VCaP (cell line): ENCODE data around the gene GNLY.

Experiments
- H3K27ac ChIP-seq: fragments of 450-650 bp; 2 replicates; pipeline ENCODE4 v1.5.1; 2017
- TF ChIP-seq, protein P1 (sequence below): fragments of 450-650 bp; conservative IDR thresholded peaks from 2 replicates; pipeline ENCODE4 v1.5.1; 2017; ENCODE audit warnings: mild to moderate bottlenecking, moderate library complexity

Gene GNLY

DNA sequence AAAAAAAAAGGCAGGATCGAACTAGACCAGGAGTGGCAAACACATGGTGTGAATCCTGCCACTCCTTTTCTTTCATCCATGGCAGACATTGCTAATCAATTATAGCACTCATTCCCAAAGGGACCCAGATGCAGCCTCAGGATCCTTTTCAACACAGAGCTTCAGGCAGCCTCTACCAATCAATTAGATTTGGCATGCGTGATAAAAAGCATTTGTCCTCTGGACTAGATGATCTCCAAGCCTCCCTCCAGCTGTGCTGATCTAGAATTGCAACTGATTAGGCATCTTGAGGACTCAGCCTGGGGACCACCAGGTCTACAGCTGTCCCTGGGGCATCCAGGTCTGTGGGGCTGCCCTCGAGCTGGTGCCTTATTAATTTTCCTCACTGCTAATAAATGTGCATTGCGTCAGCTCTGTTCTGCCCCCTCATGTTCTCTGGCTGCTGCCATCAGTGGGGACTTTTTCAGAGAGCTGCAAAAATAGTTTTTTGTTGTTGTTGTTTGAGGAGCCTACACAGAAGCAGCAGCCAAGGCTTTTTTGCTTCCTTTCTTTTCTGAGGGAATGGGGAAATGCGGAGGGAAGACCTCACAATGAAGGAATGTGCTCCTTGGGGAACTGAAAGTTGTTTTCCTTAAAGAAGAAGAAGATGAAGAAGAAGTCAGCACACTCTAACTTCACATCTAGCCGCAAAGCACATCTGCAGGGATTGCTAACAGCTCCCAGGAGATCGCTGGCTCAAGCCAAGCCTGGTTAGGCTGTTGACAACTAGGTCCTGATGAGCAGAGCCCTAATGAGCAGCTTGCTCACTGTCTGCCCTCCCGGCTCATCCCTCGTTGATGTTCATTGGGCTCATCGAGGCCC is 50.8 kb downstream of the GNLY start:
- TF ChIP-seq, protein P1, sequence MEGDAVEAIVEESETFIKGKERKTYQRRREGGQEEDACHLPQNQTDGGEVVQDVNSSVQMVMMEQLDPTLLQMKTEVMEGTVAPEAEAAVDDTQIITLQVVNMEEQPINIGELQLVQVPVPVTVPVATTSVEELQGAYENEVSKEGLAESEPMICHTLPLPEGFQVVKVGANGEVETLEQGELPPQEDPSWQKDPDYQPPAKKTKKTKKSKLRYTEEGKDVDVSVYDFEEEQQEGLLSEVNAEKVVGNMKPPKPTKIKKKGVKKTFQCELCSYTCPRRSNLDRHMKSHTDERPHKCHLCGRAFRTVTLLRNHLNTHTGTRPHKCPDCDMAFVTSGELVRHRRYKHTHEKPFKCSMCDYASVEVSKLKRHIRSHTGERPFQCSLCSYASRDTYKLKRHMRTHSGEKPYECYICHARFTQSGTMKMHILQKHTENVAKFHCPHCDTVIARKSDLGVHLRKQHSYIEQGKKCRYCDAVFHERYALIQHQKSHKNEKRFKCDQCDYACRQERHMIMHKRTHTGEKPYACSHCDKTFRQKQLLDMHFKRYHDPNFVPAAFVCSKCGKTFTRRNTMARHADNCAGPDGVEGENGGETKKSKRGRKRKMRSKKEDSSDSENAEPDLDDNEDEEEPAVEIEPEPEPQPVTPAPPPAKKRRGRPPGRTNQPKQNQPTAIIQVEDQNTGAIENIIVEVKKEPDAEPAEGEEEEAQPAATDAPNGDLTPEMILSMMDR: no peak
- H3K27ac ChIP-seq: no peak overlapping the region

DNA sequence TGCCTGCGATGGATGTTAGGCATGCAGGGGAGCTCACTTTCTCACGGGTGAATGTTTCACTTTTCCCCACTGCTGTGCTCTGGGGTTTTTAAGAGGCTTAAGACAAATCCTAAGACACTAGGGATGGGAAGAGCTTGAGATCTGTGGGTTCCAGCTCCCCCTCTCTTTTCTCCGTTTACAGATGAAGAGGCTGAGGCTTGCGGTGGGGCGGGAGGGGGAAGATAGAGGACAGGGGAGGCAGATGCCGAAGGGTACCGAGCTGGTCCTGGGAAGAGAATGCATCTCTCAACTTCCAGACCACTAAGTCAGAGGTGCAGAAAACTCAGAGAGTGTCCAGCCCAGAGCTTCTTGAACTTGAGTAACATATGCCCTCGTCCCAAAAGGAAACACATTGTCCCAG is 51.5 kb downstream of the GNLY start:
- TF ChIP-seq, protein P1: no peak
- H3K27ac ChIP-seq: no peak overlapping the region

DNA sequence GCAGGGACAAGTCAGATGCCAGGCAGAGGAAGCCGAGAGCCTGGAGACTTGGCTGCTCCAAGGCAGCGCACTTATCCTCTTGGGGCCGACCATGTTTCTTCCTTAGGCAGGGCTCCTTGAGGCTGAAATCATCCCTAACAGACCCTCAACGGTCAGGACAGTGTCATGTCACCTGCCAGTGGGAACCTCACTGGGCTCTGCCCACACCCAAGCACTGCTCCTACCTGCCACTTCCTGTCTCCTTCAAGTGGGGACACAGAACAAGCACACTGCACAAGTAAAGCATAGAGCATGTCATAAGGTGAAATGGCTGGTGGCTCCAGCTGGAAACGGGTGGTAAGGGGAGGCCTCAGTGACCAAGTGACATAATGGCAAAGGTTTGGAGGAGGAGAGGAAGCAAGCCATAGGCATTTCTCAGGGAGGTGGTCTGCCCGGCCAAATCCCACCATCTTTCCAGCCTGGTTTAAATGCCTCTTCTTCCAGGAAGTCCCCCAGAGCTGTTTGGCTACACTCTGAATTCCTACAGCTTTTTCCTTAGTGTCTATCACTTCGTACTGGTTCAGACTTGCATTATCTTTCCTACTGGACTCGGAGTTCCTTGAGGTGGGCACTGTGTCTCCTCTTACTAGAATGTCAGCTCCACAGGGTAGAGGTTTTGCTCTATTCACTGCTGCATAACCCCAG is 52.3 kb downstream of the GNLY start:
- TF ChIP-seq, protein P1: no peak
- no peak overlapping the region for H3K27ac ChIP-seq

DNA sequence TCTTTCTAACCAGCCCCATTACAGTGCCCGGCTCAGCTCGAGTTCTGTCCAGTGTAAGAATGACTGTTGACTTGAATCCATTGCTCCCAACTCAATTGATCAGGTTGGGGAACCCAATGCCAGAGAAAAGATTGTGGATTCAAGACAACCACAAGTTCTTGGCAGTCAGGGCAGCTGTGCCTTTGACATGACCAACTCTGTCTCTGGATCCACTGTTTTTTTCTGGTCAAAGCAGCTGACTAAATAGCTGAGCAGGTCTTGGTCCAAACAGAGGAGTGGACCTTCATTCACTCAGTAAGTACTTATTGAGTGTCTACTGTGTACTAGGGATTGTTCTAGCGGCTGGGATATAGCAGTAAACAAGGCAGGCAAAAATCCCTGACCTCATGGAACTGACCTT is 53.3 kb downstream of the GNLY start:
- TF ChIP-seq, protein P1: no peak
- no peak overlapping the region for H3K27ac ChIP-seq

DNA sequence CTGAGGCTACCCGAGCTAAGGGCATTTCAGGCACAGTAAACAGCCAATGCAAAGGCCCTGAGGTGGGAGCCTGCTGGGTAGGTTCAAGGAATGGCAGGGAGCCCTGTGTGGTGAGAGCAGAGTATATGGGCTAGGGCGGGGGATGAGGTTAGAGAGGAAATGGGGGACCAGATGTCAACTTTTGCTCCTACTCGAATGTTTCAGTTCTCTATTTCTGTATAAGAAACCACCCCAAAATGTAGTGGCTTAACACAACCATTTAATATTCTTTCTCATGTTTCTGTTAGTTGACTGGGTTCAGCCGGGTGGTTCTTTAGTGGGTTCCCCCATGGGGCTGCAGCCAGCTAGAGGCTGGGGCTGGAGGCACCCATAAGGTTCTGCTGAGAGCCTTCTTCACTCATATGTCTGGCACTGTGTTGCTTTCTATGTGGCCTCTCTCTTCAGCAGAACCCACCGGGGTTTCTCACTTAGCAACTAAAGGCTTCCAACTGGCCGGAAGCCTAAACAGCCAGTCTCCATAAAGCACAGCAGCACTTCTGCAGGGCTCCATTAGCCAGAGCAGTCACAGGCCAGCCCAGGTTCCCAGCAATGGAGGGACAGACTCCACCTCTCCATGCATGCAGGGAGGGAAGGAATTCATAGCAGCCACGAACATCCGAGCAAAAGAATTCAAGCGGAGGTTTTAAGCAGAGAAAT is 54.0 kb downstream of the GNLY start:
- TF ChIP-seq, protein P1: no peak

More for the DNA sequence above, 54.0 kb downstream of the GNLY start:
- H3K27ac ChIP-seq: no peak overlapping the region
